ENCODE measurements around the gene MAPK10.
"Not testable (repeated sequence)": the region's sequence is repeated elsewhere in the genome, so short reads cannot be mapped to it uniquely, and the experiment has no call there.

Gene MAPK10

GRCh38 chr4:86184901-86185285 is 175.0 kb downstream of the MAPK10 start:
- DNase-seq (ENCODE audit: low read depth in 2 of 2): no peak

GRCh38 chr4:86184216-86184900 is 175.5 kb downstream of the MAPK10 start:
- no peak for DNase-seq (ENCODE audit: low read depth in 2 of 2)

- no peak for DNase-seq (ENCODE audit: low read depth in 2 of 2)
These were observed 178.3 kb downstream of the MAPK10 start for GRCh38 chr4:86181585-86181984.

- no peak for DNase-seq (ENCODE audit: low read depth in 2 of 2)
These were observed 181.6 kb downstream of the MAPK10 start for GRCh38 chr4:86178211-86178610.

GRCh38 chr4:86174506-86174905 is 185.3 kb downstream of the MAPK10 start:
- no peak for DNase-seq (ENCODE audit: low read depth in 2 of 2)

GRCh38 chr4:86168335-86168734 is 191.5 kb downstream of the MAPK10 start:
- DNase-seq (ENCODE audit: low read depth in 2 of 2): not testable (repeated sequence)

GRCh38 chr4:86160426-86160825 is 199.4 kb downstream of the MAPK10 start:
- no peak for DNase-seq (ENCODE audit: low read depth in 2 of 2)

GRCh38 chr4:86159216-86159615 is 200.6 kb downstream of the MAPK10 start:
- DNase-seq (ENCODE audit: low read depth in 2 of 2): no peak

GRCh38 chr4:86156531-86156930 is 203.3 kb downstream of the MAPK10 start:
- no peak for DNase-seq (ENCODE audit: low read depth in 2 of 2)

- DNase-seq (ENCODE audit: low read depth in 2 of 2): no peak
These were observed 204.1 kb downstream of the MAPK10 start for GRCh38 chr4:86155766-86156165.

GRCh38 chr4:86152454-86152853 is 207.4 kb downstream of the MAPK10 start:
- DNase-seq (ENCODE audit: low read depth in 2 of 2): no peak

- DNase-seq (ENCODE audit: low read depth in 2 of 2): no peak
These were observed 208.7 kb downstream of the MAPK10 start for GRCh38 chr4:86151196-86151595.

GRCh38 chr4:86141161-86141560 is 218.7 kb downstream of the MAPK10 start:
- no peak for DNase-seq (ENCODE audit: low read depth in 2 of 2)

GRCh38 chr4:86132468-86132867 is 227.4 kb downstream of the MAPK10 start:
- no peak for DNase-seq (ENCODE audit: low read depth in 2 of 2)

- DNase-seq (ENCODE audit: low read depth in 2 of 2): no peak
These were observed 228.4 kb downstream of the MAPK10 start for GRCh38 chr4:86131456-86131855.

GRCh38 chr4:86130160-86130933 is 229.5 kb downstream of the MAPK10 start:
- no peak for DNase-seq (ENCODE audit: low read depth in 2 of 2)

GRCh38 chr4:86129546-86129945 is 230.3 kb downstream of the MAPK10 start:
- no peak for DNase-seq (ENCODE audit: low read depth in 2 of 2)

GRCh38 chr4:86122404-86122803 is 237.4 kb downstream of the MAPK10 start:
- no peak for DNase-seq (ENCODE audit: low read depth in 2 of 2)

GRCh38 chr4:86118711-86119110 is 241.1 kb downstream of the MAPK10 start:
- no peak for DNase-seq (ENCODE audit: low read depth in 2 of 2)

- DNase-seq (ENCODE audit: low read depth in 2 of 2): no peak
These were observed 242.0 kb downstream of the MAPK10 start for GRCh38 chr4:86117705-86118302.

- no peak for DNase-seq (ENCODE audit: low read depth in 2 of 2)
These were observed 245.3 kb downstream of the MAPK10 start for GRCh38 chr4:86114563-86114962.

GRCh38 chr4:86108834-86109233 is 251.0 kb downstream of the MAPK10 start:
- no peak for DNase-seq (ENCODE audit: low read depth in 2 of 2)

GRCh38 chr4:86108137-86108536 is 251.7 kb downstream of the MAPK10 start:
- no peak for DNase-seq (ENCODE audit: low read depth in 2 of 2)
